LNCAP (cell line): ENCODE data around the gene SMOC1.

Source experiments
- TF ChIP-seq, protein P1 (sequence below): fragments of 450-650 bp; IDR thresholded peaks from 2 replicates; pipeline ENCODE4 v1.5.1; 2017; ENCODE audit warnings: mild to moderate bottlenecking

Gene SMOC1

DNA sequence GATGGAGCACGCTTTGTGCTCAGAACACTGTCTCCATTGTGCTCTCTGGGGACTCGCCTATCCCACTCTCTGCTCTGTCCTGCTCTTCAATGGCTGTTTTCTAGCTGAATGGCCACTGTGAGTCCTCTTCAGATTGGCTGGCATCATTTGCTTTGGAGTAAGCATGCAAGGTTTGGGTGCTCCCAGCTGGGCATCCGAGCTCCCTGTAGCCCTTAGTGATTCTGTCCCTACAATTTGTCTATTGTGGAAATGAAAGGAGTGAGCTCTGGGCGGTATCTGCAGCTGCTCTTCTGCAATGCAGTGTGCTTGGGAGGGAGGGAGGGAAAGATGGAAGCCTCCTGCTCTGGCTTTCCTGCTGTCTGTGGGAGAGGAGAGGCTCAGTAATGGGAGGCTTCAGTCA, 84.8 kb downstream of the SMOC1 start:
- TF ChIP-seq, protein P1, sequence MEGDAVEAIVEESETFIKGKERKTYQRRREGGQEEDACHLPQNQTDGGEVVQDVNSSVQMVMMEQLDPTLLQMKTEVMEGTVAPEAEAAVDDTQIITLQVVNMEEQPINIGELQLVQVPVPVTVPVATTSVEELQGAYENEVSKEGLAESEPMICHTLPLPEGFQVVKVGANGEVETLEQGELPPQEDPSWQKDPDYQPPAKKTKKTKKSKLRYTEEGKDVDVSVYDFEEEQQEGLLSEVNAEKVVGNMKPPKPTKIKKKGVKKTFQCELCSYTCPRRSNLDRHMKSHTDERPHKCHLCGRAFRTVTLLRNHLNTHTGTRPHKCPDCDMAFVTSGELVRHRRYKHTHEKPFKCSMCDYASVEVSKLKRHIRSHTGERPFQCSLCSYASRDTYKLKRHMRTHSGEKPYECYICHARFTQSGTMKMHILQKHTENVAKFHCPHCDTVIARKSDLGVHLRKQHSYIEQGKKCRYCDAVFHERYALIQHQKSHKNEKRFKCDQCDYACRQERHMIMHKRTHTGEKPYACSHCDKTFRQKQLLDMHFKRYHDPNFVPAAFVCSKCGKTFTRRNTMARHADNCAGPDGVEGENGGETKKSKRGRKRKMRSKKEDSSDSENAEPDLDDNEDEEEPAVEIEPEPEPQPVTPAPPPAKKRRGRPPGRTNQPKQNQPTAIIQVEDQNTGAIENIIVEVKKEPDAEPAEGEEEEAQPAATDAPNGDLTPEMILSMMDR: no peak

DNA sequence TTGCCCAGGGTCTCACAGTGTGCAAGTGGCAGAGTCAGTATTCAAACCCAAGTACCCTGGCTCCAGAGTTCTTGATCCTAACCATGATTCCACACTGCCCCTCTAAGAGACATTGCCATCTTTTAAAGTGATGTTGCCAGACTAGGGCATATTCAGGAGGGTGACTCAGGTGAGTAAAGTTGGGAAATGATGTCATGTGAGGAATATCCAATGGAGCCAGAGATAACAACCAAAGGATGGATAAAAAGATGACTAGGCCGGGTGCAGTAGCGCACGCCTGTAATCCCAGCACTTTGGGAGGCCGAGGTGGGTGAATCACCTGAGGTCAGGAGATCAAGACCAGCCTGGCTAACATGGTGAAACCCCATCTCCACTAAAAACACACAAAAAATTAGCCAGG, 85.6 kb downstream of the SMOC1 start:
- TF ChIP-seq, protein P1: no peak

DNA sequence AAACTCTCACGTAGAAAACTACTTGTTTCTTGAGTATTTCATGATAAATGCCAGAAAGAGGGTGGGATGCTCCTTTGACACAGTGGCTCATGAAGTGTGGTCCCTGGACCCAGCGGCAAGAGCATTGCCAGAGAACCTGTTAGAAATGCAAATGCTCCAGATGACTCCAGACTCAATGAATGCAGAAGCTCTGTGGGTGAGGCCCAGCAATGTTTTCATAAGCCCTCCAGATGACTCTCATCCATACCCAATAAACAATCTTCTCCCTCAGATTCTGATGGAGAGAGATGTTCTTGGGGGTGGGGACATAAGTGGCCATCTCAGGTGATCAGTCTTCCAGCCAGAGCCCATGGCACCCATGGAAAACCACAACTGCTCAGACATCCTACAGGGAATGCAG, 88.9 kb downstream of the SMOC1 start:
- TF ChIP-seq, protein P1: no peak

DNA sequence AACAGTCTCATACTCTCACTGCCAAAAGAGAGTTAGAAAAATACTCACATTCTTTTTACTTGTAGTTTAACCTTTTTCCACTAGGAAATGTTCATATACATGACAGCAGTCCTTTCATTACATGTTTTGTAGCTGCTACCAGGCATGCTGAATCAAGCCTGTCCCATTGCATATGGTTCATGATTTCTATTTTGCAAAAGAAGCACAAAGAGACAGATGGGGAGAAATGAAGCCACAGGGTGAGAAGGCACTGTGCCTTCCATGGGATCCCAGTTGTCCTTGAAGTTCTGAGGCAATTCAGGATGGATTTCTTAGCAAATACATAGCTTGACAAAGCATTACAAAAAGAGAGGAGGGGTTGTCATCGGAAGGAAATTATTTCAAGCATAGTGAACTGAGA, 89.5 kb downstream of the SMOC1 start:
- TF ChIP-seq, protein P1: no peak

DNA sequence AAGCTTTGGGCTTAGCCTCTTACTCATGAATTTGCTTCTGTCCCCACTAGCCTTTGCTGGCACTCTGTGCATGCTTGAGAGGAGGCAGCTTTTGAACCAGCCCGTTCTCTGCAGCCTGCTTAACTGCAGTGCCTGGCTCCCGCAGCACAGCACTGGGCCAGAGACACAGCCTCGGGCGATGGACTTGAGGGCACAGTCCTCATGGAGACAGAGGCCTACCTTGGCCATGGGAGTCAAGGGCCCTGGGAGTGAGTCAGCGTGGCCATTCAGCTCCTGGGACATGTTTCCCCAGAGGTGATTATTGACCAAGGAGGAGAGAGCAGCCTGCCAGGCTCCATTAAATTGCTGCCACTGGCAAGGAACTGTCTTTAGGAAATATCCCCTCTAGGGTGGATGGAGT, 93.5 kb downstream of the SMOC1 start:
- TF ChIP-seq, protein P1: no peak

DNA sequence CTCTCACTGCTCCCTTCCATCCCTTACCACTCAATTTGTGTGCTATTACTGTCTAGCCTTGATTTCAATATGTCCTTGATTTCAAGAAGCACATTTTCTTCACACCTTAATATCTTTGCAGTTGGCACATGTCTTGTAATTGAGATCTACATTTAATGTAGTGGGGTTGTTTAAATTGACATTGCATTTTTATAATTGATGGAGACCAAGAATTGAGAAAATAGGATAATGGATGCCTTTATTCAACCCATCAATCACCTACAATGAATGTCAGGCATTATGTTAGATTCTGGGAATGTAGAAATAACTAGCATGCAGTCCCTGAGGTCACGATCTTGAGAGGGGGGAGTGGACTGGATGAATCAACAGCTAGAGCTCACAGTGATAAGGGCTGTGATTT, 94.6 kb downstream of the SMOC1 start:
- TF ChIP-seq, protein P1: no peak

DNA sequence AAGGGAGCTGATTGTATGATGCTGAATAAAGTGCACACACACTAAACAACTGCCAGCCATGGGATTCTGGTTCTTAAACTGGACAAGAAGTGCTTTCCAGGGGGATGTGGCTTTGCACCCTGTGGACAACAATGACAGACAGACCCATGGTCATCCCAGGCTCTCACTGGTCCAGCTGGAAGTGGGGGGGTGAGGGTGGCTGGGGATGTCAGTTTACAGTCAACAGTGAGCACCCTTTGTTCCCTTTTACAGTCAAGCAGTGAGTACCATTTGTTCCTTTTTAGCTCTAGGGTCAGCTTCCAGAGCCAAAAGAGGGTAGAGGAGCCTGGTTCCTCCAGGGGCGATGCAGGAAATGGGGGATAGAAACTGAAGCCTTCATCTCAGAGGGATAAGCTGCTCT, 100.7 kb downstream of the SMOC1 start:
- TF ChIP-seq, protein P1: no peak
